Cardiac muscle cell (in vitro differentiated cells and primary cell): ENCODE results near the gene ADORA2B. TPM values are rescaled to one million over a fixed set of nuclear protein-coding genes. Genes with fewer than 3 reads are reported as not detected.

Source experiments
- DNase-seq, 2 donors: peaks; one replicate each; pipeline versions ENCODE4 v3.0.0 to v3.0.0-alpha.2; 2010 to 2017; ENCODE audit warnings: low read depth in 1 of 2, low spot score in 1 of 2
- H3K27ac ChIP-seq: fragments of 200-600 bp; sonication (generic); 2 replicates; pipeline ENCODE4 v1.5.1; 2016
- H3K27me3 ChIP-seq: fragments of 200-600 bp; sonication (generic); 2 replicates; pipeline ENCODE4 v1.6.0; 2016; ENCODE audit warnings: control low read depth
- H3K36me3 ChIP-seq: fragments of 200-600 bp; sonication (generic); 2 replicates; pipeline ENCODE4 v1.5.1; 2016; ENCODE audit warnings: control low read depth
- H3K4me1 ChIP-seq: fragments of 200-600 bp; sonication (generic); 2 replicates; pipeline ENCODE4 v1.8.1; 2017; ENCODE audit warnings: low read depth, mild to moderate bottlenecking, mixed run types
- H3K4me3 ChIP-seq: fragments of 200-600 bp; sonication (generic); 2 replicates; pipeline ENCODE4 v1.5.1; 2016; ENCODE audit warnings: mild to moderate bottlenecking
- H3K9me3 ChIP-seq: fragments of 200-600 bp; sonication (generic); 2 replicates; pipeline ENCODE4 v1.5.1; 2017; ENCODE audit warnings: low read depth, mild to moderate bottlenecking, control low read depth
- CTCF ChIP-seq: IDR thresholded peaks from 2 replicates; pipeline ENCODE4 v1.5.1; 2012; ENCODE audit warnings: low read depth, mild to moderate bottlenecking, low read length
- polyA plus RNA-seq: library from polyadenylated mRNA; unstranded; fragments of >200 nt; fragmentation: Nextera tagmentation; extraction: Ambion mirVana; gene quantifications from 2 replicates; pipeline ENCODE4 v1.2.1, GENCODE V29; 2016
- total RNA-seq: library from RNA; depleted of rRNA; stranded (reverse); fragments of >200 nt; gene quantifications from 2 replicates; pipeline ENCODE4 v1.2.3, GENCODE V29; 2016

Gene ADORA2B
- total and polyA plus RNA-seq, 2 experiments from 2014 or later, result 10.5 to 11.6 TPM

- no peak for TF ChIP-seq CTCF
- Histone ChIP-seq H3K4me1 (no peaks in the 10 kb centered on the region), H3K4me3 (no peak overlapping the region), H3K27me3 (no peaks in the 10 kb centered on the region), H3K27ac (no peak overlapping the region), H3K36me3 (no peaks in the 10 kb centered on the region), H3K9me3 (no peaks in the 10 kb centered on the region)
- DNase-seq, result no peak
Observed at GRCh38 chr17:15922586-15922985, 22.3 kb upstream of the ADORA2B start.

- Histone ChIP-seq H3K27me3 (no peaks in the 10 kb centered on the region), H3K9me3 (no peaks in the 10 kb centered on the region), H3K4me1 (peaks cover 3% of the 10 kb centered on the region), H3K27ac (no peak overlapping the region), H3K36me3 (no peaks in the 10 kb centered on the region), H3K4me3 (no peak overlapping the region)
- no peak for TF ChIP-seq CTCF
- DNase-seq, result peak; percentile 46 to 66
Observed at GRCh38 chr17:15926039-15926740, 18.7 kb upstream of the ADORA2B start.

- Histone ChIP-seq H3K27me3 (no peaks in the 10 kb centered on the region), H3K4me3 (no peak overlapping the region), H3K36me3 (no peaks in the 10 kb centered on the region), H3K4me1 (peaks cover 8% of the 10 kb centered on the region), H3K9me3 (no peaks in the 10 kb centered on the region), H3K27ac (no peak overlapping the region)
- TF ChIP-seq CTCF, result no peak
- DNase-seq, result peak in 1 of 2 donors; percentile 63
Observed at GRCh38 chr17:15928286-15928785, 16.6 kb upstream of the ADORA2B start.

- H3K27me3 ChIP-seq, result no peaks in the 10 kb centered on the region
- no peak overlapping the region for H3K4me3 ChIP-seq
- DNase-seq, result no peak
- H3K27ac ChIP-seq, result no peak overlapping the region
- no peaks in the 10 kb centered on the region for H3K9me3 ChIP-seq
- H3K36me3 ChIP-seq, result no peaks in the 10 kb centered on the region
- no peak for TF ChIP-seq CTCF
- H3K4me1 ChIP-seq, result peaks cover 8% of the 10 kb centered on the region
Observed at GRCh38 chr17:15929941-15930340, 15.0 kb upstream of the ADORA2B start.

GRCh38 chr17:15930426-15930825 is 14.5 kb upstream of the ADORA2B start:
- DNase-seq, result no peak
- H3K36me3 ChIP-seq, result no peaks in the 10 kb centered on the region
- H3K4me3 ChIP-seq, result no peak overlapping the region
- no peak for TF ChIP-seq CTCF
- peaks cover 8% of the 10 kb centered on the region for H3K4me1 ChIP-seq
- H3K27me3 ChIP-seq, result no peaks in the 10 kb centered on the region
- no peak overlapping the region for H3K27ac ChIP-seq
- no peaks in the 10 kb centered on the region for H3K9me3 ChIP-seq
